HEK293T (cell line): Measurements from ENCODE around the gene TENM3.

Experiments used
- CTCF ChIA-PET: fragments of 350-600 bp; formaldehyde crosslinking; extraction: SDS; loops from one replicate; lab custom pipeline; 2021; ENCODE audit warnings: antibody characterized with exemption, inconsistent platforms; lab: Yijun Ruan, JAX
- POLR2A ChIA-PET: fragments of 350-600 bp; formaldehyde crosslinking; extraction: SDS; loops from one replicate; lab custom pipeline; 2020; ENCODE audit warnings: antibody characterized with exemption, inconsistent platforms; lab: Yijun Ruan, JAX
- DNase-seq: peaks from one replicate; pipeline ENCODE4 v3.0.0; 2012; ENCODE audit warnings: mixed read lengths; ENCODE audit errors: extremely low spot score
- ARNT ChIP-seq: fragments of 450-650 bp; IDR thresholded peaks from 2 replicates; pipeline ENCODE4 v1.6.1; 2017; ENCODE audit warnings: mild to moderate bottlenecking
- BHLHE40 ChIP-seq: fragments of 450-650 bp; IDR thresholded peaks from 2 replicates; pipeline ENCODE4 v1.6.1; 2016; ENCODE audit warnings: mild to moderate bottlenecking, moderate library complexity, borderline replicate concordance
- CTBP1 ChIP-seq: fragments of 450-650 bp; IDR thresholded peaks from 2 replicates; pipeline ENCODE4 v1.6.1; 2016; ENCODE audit warnings: borderline replicate concordance
- ELF4 ChIP-seq: fragments of 450-650 bp; IDR thresholded peaks from 2 replicates; pipeline ENCODE4 v1.6.1; 2017; ENCODE audit warnings: antibody characterized with exemption
- FOXA1 ChIP-seq: fragments of 450-650 bp; IDR thresholded peaks from 2 replicates; pipeline ENCODE4 v1.6.1; 2016; ENCODE audit warnings: mild to moderate bottlenecking
- FOXK2 ChIP-seq: fragments of 450-650 bp; IDR thresholded peaks from 2 replicates; pipeline ENCODE4 v1.6.1; 2016; ENCODE audit warnings: mild to moderate bottlenecking
- FOXM1 ChIP-seq: fragments of 450-650 bp; IDR thresholded peaks from 2 replicates; pipeline ENCODE4 v1.6.1; 2017; ENCODE audit warnings: mild to moderate bottlenecking, borderline replicate concordance
- HDGF ChIP-seq: fragments of 450-650 bp; IDR thresholded peaks from 2 replicates; pipeline ENCODE4 v1.6.1; 2017; ENCODE audit warnings: antibody characterized with exemption, borderline replicate concordance
- L3MBTL2 ChIP-seq: fragments of 450-650 bp; conservative IDR thresholded peaks from 2 replicates; pipeline ENCODE4 v1.6.1; 2016; ENCODE audit warnings: mild to moderate bottlenecking
- LEF1 ChIP-seq: fragments of 450-650 bp; IDR thresholded peaks from 2 replicates; pipeline ENCODE4 v1.6.1; 2017; ENCODE audit warnings: mild to moderate bottlenecking, borderline replicate concordance
- NFRKB ChIP-seq: fragments of 450-650 bp; IDR thresholded peaks from 2 replicates; pipeline ENCODE4 v1.6.1; 2016; ENCODE audit warnings: mild to moderate bottlenecking, moderate library complexity
- PKNOX1 ChIP-seq: fragments of 450-650 bp; IDR thresholded peaks from 2 replicates; pipeline ENCODE4 v1.6.1; 2016
- SP1 ChIP-seq: fragments of 450-650 bp; IDR thresholded peaks from 2 replicates; pipeline ENCODE4 v1.6.1; 2017
- SUZ12 ChIP-seq: fragments of 450-650 bp; IDR thresholded peaks from 2 replicates; pipeline ENCODE4 v1.6.1; 2016; ENCODE audit warnings: mild to moderate bottlenecking
- TARDBP ChIP-seq: fragments of 450-650 bp; IDR thresholded peaks from 2 replicates; pipeline ENCODE4 v1.6.1; 2016
- ZNF384 ChIP-seq: fragments of 450-650 bp; IDR thresholded peaks from 2 replicates; pipeline ENCODE4 v1.6.1; 2016

Gene TENM3

GRCh38 chr4:182711211-182711610 is 468.0 kb downstream of the TENM3 start:
- DNase-seq = no peak
- ChIA-PET POLR2A (no interaction called here), CTCF (interaction anchor here (1.2 kb wide), 1 partner anchor 10 kb away, joined by 3 read pairs; no protein-coding TSS in a partner anchor)
- TF ChIP-seq NFRKB = no peak
- TF ChIP-seq BHLHE40 = no peak
- no peak for TF ChIP-seq ARNT
- TF ChIP-seq ELF4 = no peak

GRCh38 chr4:182715548-182715947 is 472.3 kb downstream of the TENM3 start:
- DNase-seq = no peak
- ChIA-PET CTCF (no interaction called here), POLR2A (no interaction called here)
- no peak for TF ChIP-seq TARDBP
- no peak for TF ChIP-seq L3MBTL2
- no peak for TF ChIP-seq ZNF384
- TF ChIP-seq SP1 = no peak
- no peak for TF ChIP-seq BHLHE40
- no peak for TF ChIP-seq SUZ12
- TF ChIP-seq ARNT = no peak
- no peak for TF ChIP-seq ELF4
- TF ChIP-seq PKNOX1 = no peak
- no peak for TF ChIP-seq FOXA1
- no peak for TF ChIP-seq FOXM1
- no peak for TF ChIP-seq FOXK2
- no peak for TF ChIP-seq LEF1
- TF ChIP-seq HDGF = no peak
- TF ChIP-seq NFRKB = no peak
- no peak for TF ChIP-seq CTBP1

- no peak for DNase-seq
- TF ChIP-seq CTBP1 (no peak), HDGF (no peak), FOXK2 (no peak), FOXM1 (no peak), L3MBTL2 (no peak), SUZ12 (no peak), ELF4 (no peak), PKNOX1 (no peak), TARDBP (no peak), SP1 (no peak), LEF1 (no peak), FOXA1 (no peak), ZNF384 (no peak), ARNT (no peak), BHLHE40 (no peak), NFRKB (no peak)
- POLR2A ChIA-PET = no interaction called here
- CTCF ChIA-PET = no interaction called here
Observed at GRCh38 chr4:182716192-182716591, 473.0 kb downstream of the TENM3 start.

GRCh38 chr4:182717788-182718583 is 474.8 kb downstream of the TENM3 start:
- POLR2A ChIA-PET = no interaction called here
- CTCF ChIA-PET = interaction anchor here (1.2 kb wide), 1 partner anchor 46 kb away, joined by 3 read pairs; no protein-coding TSS in a partner anchor
- DNase-seq = no peak
- no peak for TF ChIP-seq SP1
- TF ChIP-seq TARDBP = no peak
- TF ChIP-seq ZNF384 = no peak
- no peak for TF ChIP-seq PKNOX1
- no peak for TF ChIP-seq HDGF
- TF ChIP-seq L3MBTL2 = no peak
- TF ChIP-seq ELF4 = no peak
- TF ChIP-seq ARNT = no peak
- TF ChIP-seq FOXA1 = no peak
- no peak for TF ChIP-seq CTBP1
- TF ChIP-seq SUZ12 = no peak
- no peak for TF ChIP-seq FOXM1
- TF ChIP-seq FOXK2 = no peak
- TF ChIP-seq BHLHE40 = no peak
- TF ChIP-seq LEF1 = no peak
- TF ChIP-seq NFRKB = no peak

- POLR2A ChIA-PET = no interaction called here
- CTCF ChIA-PET = no interaction called here
- DNase-seq = peak; percentile 6
- no peak for TF ChIP-seq LEF1
- TF ChIP-seq PKNOX1 = peak; percentile 90
Observed at GRCh38 chr4:182724414-182724813, 481.2 kb downstream of the TENM3 start.

- TF ChIP-seq ELF4 (no peak), SUZ12 (no peak), SP1 (no peak), ARNT (no peak), NFRKB (no peak), FOXA1 (no peak), ZNF384 (no peak), LEF1 (no peak), TARDBP (no peak), BHLHE40 (no peak)
- POLR2A ChIA-PET = no interaction called here
- no peak for DNase-seq
- CTCF ChIA-PET = no interaction called here
Observed at GRCh38 chr4:182729516-182729915, 486.3 kb downstream of the TENM3 start.
